RPMI7951 (cell line): Measurements from ENCODE around the gene SLC13A1. TPM values are rescaled to one million over a fixed set of nuclear protein-coding genes. Genes with fewer than 3 reads are reported as not detected.
"Not testable (repeated sequence)": the region's sequence is repeated elsewhere in the genome, so short reads cannot be mapped to it uniquely, and the experiment has no call there.

ENCODE experiments used
- DNase-seq: peaks from one replicate; pipeline ENCODE4 v3.0.0-alpha.2; 2012; ENCODE audit warnings: low read depth
- total RNA-seq: library from RNA; depleted of rRNA; stranded (reverse); fragments of >200 nt; shearing (Covaris generic); gene quantifications from 2 replicates; pipeline ENCODE4 v1.2.3, GENCODE V29; 2014; rRNA removed

Gene SLC13A1
- total RNA-seq, 1 experiment from 2014 or later = not detected

DNA sequence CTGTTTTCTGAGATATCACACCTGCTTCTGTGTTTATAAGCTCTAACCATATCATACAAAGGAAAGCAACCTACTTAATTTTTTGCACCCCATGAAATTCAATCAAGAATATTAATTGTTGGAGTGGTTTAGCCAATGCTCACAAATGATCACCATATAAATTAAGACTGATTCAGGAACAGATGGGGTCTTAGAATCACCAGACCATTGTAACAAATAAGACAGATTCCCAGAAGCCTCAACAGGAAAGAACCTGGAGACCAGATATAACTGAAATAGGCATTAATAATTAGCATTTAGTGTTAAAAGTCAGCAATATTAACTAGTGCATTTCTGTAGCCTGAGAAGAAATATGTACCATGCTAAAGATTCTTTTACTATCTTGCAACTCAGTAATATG, 73.6 kb downstream of the SLC13A1 start:
- no peak for DNase-seq

DNA sequence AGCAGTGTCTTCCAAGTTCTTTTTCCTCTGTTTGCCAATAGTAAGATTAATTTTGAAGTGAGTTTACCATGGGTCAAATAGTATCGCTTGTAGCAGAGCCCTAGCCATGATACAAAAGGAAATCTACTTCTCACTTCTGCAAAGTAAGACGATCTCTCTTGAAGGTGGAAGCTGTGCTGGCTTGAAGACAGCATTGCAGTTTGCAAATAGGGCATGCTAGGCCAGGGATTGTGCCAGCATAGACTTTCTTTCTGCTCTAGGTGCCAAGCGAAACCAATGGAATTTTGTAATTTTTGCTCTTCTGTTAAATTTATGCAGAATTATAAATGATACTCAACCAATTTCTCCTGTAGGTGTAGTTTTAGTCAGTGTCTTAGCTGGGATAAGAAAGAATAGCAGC, 74.5 kb downstream of the SLC13A1 start:
- DNase-seq = no peak

DNA sequence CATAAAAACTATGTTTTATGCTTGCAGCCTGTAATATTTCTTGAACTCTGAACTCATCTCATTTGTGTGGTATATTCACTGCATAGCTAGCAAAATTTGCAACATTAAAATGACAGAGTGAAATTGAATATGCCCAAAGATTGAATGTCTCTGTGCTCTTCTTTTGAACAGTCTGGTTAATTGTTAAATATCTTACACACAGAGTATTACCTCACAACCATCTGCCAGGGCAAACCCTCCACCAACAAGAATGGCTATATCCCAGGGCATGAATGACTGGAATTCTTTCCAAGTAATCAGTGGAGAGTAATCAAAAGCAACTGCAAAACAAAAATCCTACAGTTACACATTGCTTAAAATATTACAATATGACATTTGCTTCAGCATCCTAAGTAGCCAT, 76.9 kb downstream of the SLC13A1 start:
- peak; percentile 3 for DNase-seq

DNA sequence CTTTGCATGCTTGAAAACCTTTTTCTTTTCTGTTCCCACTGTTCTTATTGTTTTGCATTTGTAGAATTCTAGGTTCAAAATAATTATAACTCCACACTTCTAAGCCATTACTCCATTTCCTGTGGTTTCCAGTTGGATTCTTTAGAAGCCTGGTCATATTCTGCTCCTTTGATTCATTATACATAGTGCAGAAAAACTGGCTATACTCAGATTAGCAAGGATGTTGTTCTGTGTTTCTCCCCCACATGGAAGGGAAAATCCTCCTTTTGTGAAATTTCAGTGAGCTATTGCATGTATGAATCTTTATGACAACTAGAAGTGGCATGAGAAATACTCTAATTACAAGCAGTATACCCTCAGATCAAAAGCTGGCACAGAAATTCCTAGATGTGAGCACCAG, 79.5 kb downstream of the SLC13A1 start:
- DNase-seq = peak; percentile 3

DNA sequence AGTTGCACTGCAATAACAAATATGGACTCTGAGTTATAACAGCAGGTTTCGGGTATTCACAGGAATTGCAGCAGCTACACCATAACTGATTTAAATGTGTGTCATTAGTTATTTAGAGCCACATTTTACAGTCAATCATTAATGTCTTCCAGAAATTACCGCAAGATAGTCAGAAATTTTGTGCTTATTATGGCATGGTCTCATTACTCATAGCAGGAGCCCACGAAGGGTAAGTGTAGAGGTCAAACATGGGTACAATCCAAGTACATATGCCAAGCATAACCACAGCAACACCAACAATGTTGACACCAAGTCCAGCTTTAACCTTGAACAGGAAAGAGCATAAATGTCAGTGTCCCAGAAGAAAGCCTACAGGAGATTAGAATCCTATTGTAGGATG, 84.4 kb downstream of the SLC13A1 start:
- no peak for DNase-seq

DNA sequence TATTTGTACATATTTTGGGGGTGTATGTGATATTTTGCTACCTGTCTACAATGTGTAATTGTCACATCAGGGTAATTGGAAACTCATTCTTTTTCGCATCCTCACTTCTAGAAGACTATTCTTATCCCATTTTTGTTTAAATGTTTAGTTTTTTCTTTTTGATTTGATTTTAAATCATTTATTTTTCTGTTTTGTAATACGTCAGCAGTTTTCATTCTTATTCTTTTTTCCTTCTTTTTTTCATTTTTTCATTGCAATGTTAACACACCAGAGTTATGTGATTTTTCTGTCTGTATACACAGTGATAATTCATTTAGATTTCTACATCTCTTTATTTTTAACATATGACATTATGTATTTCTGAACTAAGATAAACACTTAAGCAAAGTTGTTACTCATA, 85.5 kb downstream of the SLC13A1 start:
- DNase-seq = no peak

DNA sequence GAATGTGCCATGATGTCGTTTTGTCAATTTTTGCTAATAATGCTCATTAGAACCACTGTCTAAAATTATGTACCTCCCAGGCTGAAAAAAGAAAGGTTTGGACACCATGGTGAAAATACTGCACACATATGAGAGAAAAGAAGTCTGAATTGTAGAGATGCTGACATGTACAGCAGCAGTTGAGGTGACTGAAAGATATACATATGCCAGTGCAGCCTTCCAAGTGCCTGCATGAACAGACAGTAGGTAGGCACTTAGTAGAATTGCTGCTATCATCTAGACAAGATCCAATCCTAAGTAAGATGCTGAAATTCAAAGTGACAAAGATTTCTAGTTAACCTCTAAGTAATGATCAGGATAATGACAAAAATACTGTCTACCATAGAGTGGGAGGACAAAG, 86.9 kb downstream of the SLC13A1 start:
- DNase-seq = no peak

DNA sequence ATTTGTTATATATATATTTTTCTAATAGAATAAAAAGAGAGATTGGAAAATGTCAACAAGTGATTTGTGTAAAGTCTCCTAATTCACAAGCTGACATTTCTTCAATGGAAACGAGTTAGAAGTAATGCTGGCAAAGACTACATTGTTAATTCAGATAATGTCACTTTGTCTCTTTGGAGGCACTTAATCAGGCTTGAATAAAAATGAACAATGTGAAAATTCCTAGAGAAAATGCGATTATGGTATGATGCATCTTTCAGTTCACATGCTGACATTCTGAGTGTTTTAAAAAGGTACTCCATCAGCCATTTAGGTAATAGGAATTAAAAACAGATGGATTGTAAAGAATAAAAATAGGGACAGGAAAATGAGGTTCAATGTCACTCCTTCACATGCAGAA, 100.1 kb downstream of the SLC13A1 start:
- no peak for DNase-seq

DNA sequence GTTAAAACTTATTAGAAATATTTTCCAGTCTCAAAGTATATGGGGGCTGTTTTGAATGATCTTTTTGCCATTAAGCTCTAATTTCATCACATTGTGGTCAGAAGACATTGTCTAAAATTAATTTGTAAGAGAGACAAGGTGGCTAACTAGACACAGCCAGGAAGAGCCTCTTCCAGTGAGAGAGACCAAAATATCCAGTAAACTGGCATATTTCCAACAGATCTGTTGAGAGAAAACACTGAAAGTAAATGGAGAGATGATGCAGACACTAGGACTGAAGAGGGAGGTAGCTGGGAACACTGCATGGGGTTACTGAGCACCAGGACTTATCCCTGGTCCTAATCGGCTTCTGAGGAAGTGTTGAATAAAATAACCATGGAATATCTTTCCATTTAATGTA, 102.8 kb downstream of the SLC13A1 start:
- no peak for DNase-seq

DNA sequence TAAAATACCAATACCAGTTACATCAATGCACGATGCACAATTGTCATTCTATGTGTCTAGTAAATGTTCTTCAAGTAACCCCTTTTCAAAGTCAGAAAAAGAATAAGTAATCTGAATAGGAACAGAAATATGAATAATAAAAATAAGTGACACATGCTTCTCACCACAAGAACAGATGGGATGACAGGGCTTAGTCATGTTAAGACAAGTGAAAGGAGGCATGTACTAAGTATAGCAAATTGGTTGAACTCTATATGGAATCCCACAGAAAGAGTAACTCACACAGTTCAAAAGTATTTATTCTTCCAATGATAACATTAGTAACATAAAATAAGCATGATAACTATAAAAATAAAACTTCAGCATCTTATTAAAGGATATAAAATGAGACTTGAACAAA, 103.3 kb downstream of the SLC13A1 start:
- no peak for DNase-seq

DNA sequence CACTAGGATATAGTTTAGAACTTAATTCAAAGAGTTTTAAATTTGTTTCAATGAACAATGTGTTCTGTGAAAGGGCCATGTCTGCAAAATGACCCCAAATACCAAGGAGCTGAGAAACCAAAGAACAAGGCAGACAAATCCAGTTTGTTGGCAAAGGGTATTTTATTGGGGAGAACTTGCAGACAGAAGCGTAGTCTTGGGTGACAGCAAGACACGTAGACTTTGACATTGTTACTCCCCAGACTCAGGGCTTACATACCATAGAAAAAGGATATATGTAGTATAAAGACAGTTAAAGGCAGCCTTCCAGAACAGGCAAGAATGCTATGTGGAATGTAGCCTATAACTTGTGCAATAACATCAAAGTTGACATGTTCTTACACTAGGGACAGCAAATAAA, 109.3 kb downstream of the SLC13A1 start:
- no peak for DNase-seq

DNA sequence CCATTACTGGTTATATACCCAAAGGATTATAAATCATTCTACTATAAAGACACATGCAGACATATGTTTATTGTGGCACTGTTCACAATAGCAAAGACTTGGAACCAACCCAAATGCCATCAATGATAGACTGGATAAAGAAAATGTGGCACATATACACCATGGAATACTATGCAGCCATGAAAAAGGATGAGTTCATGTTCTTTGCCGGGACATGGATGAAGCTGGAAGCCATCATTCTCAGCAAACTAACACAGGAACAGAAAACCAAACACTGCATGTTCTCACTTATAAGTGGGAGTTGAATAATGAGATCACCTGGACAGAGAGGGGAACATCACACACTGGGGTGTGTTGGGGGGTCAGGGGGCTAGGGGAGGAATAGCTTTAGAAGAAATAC, 112.9 kb downstream of the SLC13A1 start:
- DNase-seq = not testable (repeated sequence)

DNA sequence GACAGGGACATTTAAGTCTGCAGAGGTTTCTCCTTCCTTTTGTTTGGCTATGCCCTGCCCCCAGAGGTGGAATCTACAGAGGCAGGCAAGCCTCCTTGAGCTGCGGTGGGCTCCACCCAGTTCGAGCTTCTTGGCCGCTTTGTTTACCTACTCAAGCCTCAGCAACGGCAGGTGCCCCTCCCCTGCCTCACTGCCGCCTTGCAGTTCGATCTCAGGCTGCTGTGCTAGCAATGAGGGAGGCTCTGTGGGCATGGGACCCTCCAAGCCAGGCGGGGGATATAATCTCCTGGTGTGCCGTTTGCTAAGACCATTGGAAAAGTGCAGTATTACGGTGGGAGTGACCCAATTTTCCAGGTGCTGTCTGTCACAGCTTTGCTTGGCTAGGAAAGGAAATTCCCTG, 114.9 kb downstream of the SLC13A1 start:
- DNase-seq = not testable (repeated sequence)

DNA sequence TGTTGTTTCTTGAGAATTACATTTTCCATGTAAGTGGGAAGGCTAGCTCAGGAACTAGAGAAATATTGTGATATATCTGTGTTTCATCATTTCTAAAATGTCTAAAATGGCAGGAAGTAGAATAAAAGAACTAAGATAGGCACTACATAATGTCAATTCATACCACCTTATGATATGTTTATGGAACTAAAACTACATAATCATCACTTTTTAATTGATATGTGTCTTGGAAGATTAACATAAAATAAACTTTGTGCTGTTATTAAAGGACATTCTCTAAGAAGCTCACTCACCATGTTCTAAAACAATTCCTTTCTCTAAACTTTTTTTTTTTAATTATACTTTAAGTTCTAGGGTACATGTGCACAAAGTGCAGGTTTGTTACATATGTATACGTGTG, 120.7 kb downstream of the SLC13A1 start:
- DNase-seq = no peak

DNA sequence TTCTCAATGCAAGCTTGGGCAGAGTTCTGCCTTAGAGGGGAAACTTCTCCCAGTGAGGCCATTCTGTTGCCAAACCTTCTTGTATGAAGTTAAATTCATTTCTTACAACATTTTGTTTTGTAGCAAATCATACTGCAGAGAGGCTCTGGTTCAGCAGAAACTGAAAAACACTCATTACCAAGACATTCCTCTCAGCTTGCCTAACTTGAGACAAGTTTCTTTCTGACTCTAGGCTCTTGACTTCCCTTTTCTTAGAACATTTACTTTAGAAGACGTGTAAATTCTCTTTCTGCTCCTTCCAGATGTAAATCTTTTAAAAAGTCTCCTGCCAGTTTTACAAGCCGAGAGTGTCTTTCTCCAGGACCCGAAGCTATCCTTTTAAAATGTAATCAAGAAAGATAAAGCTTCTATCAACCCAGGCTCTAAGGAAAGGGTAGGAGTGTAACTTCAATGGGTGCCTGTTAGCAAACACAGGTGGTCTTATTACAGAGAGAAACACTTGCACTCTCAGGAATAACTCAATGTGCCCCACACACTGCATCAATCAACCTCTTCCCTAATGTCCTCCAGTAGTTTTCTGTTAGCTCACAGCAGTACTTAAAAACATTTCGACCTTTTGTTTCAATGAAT, 123.8 kb downstream of the SLC13A1 start:
- DNase-seq = no peak

DNA sequence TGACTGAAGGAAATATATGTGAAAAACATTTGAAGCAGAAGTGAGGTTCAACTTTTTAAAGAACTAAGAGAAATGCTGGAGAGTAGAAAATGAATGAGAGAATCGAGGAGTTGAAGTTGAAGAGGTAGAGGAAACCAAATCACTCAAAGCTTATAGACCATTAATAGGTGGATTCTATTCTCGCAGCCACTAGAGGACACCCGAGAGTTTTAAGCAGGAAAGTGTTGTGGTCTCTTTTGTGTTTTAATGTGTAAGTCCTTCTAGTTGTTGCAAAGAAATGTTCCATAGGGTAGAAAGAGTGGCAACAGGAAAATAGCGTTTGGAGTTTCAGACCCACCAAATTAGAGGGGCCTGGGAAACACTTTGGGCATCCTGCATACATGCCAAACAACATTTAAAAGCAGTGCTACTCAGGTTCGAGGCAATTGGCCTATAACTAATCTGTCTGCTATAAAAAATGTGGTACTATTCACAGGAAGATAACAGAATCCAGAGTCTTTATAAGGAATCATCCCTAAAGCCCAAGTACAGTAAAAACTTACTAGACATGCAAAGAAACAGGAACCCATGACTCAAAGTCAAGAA, 129.0 kb downstream of the SLC13A1 start:
- DNase-seq = no peak

DNA sequence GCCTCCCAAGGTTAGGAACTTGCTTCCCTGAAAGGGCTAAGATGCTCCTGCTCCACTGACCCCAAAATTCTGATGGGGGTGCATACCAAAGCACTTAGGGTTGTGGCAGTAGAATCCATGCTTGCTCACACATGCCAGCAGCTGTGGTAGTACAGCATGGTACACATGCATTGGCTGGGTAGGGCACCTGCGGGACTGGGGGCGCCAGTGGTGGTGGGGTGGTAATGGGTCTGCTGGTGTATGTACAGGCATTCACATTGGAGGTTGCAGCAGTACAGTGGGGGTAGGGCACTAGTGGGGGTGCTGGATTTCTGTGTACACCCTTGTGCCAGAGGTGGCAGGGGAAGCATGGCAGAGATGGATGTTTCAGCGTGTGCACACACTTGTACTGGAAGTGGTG, 132.0 kb downstream of the SLC13A1 start:
- no peak for DNase-seq

Other genes starting within 250 kb of the SLC13A1 start
- gene TAS2R16, start 204.3 kb downstream of the SLC13A1 start, total RNA-seq = not detected in 2 replicates